Mesendoderm (in vitro differentiated cells): ENCODE data around the gene OGDH.

Experiments used
- DNase-seq: peaks from one replicate; pipeline ENCODE4 v3.0.0; 2013
- H2AK5ac ChIP-seq: 2 replicates; pipeline ENCODE4 v1.6.1; 2013; ENCODE audit warnings: low read length, inconsistent platforms
- H2BK120ac ChIP-seq: 2 replicates; pipeline ENCODE4 v1.6.1; 2013; ENCODE audit warnings: low read depth, mild to moderate bottlenecking, low read length, moderate library complexity, mixed read lengths
- H2BK15ac ChIP-seq: replicated peaks from 2 replicates; pipeline ENCODE4 v1.6.1; 2013; ENCODE audit warnings: low read depth, mild to moderate bottlenecking, moderate library complexity
- H2BK5ac ChIP-seq: 2 replicates; pipeline ENCODE4 v1.6.1; 2013; ENCODE audit warnings: low read length, inconsistent platforms
- H3K18ac ChIP-seq: 2 replicates; pipeline ENCODE4 v1.6.1; 2013; ENCODE audit warnings: mild to moderate bottlenecking, low read length, mixed read lengths
- H3K23ac ChIP-seq: one replicate; pipeline ENCODE4 v1.6.1; 2013; ENCODE audit warnings: low read length
- H3K27ac ChIP-seq: 2 replicates; pipeline ENCODE4 v1.5.1; 2013; ENCODE audit warnings: low read depth, mild to moderate bottlenecking, inconsistent platforms, low read length, moderate library complexity
- H3K27me3 ChIP-seq: 2 replicates; pipeline ENCODE4 v1.6.1; 2013; ENCODE audit warnings: low read length, control low read depth, mild to moderate bottlenecking, inconsistent platforms; ENCODE audit not compliant: insufficient read depth, poor library complexity
- H3K36me3 ChIP-seq: 2 replicates; pipeline ENCODE4 v1.6.1; 2013; ENCODE audit warnings: low read length, inconsistent platforms; ENCODE audit not compliant: control insufficient read depth, insufficient read depth
- H3K4ac ChIP-seq: one replicate; pipeline ENCODE4 v1.6.1; 2013; ENCODE audit warnings: low read depth, mild to moderate bottlenecking, low read length, moderate library complexity
- H3K4me1 ChIP-seq: 2 replicates; pipeline ENCODE4 v1.6.1; 2013; ENCODE audit warnings: low read depth, low read length, inconsistent platforms; ENCODE audit not compliant: control insufficient read depth
- H3K4me2 ChIP-seq: 2 replicates; pipeline ENCODE4 v1.6.1; 2013; ENCODE audit warnings: low read length
- H3K4me3 ChIP-seq: 2 replicates; pipeline ENCODE4 v1.5.1; 2013; ENCODE audit warnings: mild to moderate bottlenecking, low read length
- H3K56ac ChIP-seq: one replicate; pipeline ENCODE4 v1.6.1; 2013; ENCODE audit warnings: low read length
- H3K79me1 ChIP-seq: 2 replicates; pipeline ENCODE4 v1.6.1; 2013; ENCODE audit warnings: low read length, inconsistent platforms
- H3K79me2 ChIP-seq: 2 replicates; pipeline ENCODE4 v1.6.1; 2013; ENCODE audit warnings: mild to moderate bottlenecking, low read length; ENCODE audit not compliant: control insufficient read depth, insufficient read depth
- H3K9ac ChIP-seq: 2 replicates; pipeline ENCODE4 v1.6.1; 2013; ENCODE audit warnings: low read length, inconsistent platforms
- H4K5ac ChIP-seq: one replicate; pipeline ENCODE4 v1.6.1; 2013; ENCODE audit warnings: low read length
- H4K8ac ChIP-seq: one replicate; pipeline ENCODE4 v1.6.1; 2013; ENCODE audit warnings: low read depth, mild to moderate bottlenecking, control low read depth, low read length, moderate library complexity
- WGBS: extraction: QIAGEN DNeasy Blood & Tissue Kit; methylation state at CpG from one replicate; pipeline ENCODE4 v1.1.7; 2013; ENCODE audit warnings: low lambda C conversion rate, missing lambda C conversion rate; ENCODE audit not compliant: insufficient coverage; ENCODE audit errors: extremely low coverage; 5-methylcytosine and 5-hydroxymethylcytosine counted together

OGDH gene

DNA sequence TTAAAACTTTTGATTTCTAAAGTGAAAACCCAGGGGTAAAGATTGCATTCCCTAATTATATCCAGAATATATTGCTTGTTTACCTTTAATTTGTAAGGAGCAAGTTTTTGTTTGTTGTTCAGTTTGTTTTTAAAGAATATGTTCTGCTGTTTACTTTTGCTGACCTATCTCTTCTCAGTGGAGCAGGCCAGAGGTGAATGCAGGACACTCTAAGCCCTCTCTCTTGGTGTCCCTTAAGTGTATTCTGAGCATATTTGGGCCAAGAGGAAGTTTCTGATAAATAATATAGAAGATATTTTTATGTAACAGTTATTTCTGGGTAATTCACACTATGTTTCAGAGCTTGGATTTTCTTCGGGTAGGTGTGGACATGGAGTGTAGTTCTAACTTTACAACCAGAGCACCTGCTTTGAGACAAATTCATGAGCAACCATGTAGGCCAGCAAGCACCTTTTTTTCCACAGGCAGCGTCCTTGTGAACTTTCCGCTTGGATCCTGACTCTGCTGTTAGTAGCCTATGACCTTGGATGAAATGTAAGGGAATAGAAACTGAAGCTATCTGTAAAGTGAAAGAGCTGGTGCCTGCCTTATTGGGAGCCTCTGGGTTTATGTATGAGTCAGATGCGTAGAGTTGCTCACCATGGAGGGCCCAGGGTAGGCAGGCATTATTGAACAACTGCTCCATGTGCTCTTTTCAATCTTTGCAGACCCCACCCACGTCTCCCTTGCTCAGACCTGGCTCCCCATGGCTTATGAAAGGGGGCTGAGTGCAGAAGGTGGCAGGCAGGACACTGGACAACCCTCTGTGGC, 16.1 kb downstream of the OGDH start:
- H3K79me1 ChIP-seq = peaks cover 19% of the 10 kb centered on the region
- peaks cover 2% of the 10 kb centered on the region for H3K36me3 ChIP-seq
- no peak overlapping the region for H3K4me3 ChIP-seq
- H4K5ac ChIP-seq = no peak overlapping the region
- no peaks in the 10 kb centered on the region for H3K4me1 ChIP-seq
- no peak overlapping the region for H2BK15ac ChIP-seq
- H3K4me2 ChIP-seq = no peak overlapping the region
- H3K79me2 ChIP-seq = peaks cover 39% of the 10 kb centered on the region
- no peak overlapping the region for H2BK120ac ChIP-seq
- no peak for DNase-seq
- H3K23ac ChIP-seq = no peak overlapping the region
- H2BK5ac ChIP-seq = no peak overlapping the region
- no peak overlapping the region for H3K56ac ChIP-seq
- no peak overlapping the region for H3K9ac ChIP-seq
- no peak overlapping the region for H3K27ac ChIP-seq
- H2AK5ac ChIP-seq = no peak overlapping the region
- H3K18ac ChIP-seq = no peak overlapping the region
- H4K8ac ChIP-seq = no peak overlapping the region
- WGBS = no CpG with 5 or more reads among the region's 5 CpGs
- no peaks in the 10 kb centered on the region for H3K27me3 ChIP-seq
- H3K4ac ChIP-seq = no peak overlapping the region

DNA sequence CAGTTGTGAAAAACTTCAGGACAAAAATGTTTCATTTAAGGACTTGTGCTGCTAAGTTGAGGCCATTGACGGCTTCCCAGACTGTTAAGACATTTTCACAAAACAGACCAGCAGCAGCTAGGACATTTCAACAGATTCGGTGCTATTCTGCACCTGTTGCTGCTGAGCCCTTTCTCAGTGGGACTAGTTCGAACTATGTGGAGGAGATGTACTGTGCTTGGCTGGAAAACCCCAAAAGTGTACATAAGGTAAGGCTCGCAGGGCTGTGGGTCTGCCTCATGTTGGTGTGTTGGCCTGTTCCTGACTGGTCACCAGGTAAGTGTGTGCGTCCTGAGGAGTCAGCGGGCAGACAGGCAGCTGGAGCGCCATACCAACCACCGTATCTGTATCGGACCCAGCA, 17.9 kb downstream of the OGDH start:
- Histone ChIP-seq H2BK120ac (no peak overlapping the region), H3K79me2 (peaks cover 27% of the 10 kb centered on the region), H4K5ac (no peak overlapping the region), H3K27me3 (no peaks in the 10 kb centered on the region), H3K56ac (no peak overlapping the region), H3K4me2 (no peak overlapping the region), H3K18ac (no peak overlapping the region), H4K8ac (no peak overlapping the region), H3K9ac (no peak overlapping the region), H2BK15ac (no peak overlapping the region), H3K27ac (no peak overlapping the region), H3K79me1 (peaks cover 16% of the 10 kb centered on the region), H3K4me3 (no peak overlapping the region), H3K4me1 (no peaks in the 10 kb centered on the region), H3K36me3 (peaks cover 2% of the 10 kb centered on the region), H3K4ac (no peak overlapping the region), H2BK5ac (no peak overlapping the region), H2AK5ac (no peak overlapping the region), H3K23ac (no peak overlapping the region)
- no CpG with 5 or more reads among the region's 9 CpGs for WGBS
- DNase-seq = no peak

DNA sequence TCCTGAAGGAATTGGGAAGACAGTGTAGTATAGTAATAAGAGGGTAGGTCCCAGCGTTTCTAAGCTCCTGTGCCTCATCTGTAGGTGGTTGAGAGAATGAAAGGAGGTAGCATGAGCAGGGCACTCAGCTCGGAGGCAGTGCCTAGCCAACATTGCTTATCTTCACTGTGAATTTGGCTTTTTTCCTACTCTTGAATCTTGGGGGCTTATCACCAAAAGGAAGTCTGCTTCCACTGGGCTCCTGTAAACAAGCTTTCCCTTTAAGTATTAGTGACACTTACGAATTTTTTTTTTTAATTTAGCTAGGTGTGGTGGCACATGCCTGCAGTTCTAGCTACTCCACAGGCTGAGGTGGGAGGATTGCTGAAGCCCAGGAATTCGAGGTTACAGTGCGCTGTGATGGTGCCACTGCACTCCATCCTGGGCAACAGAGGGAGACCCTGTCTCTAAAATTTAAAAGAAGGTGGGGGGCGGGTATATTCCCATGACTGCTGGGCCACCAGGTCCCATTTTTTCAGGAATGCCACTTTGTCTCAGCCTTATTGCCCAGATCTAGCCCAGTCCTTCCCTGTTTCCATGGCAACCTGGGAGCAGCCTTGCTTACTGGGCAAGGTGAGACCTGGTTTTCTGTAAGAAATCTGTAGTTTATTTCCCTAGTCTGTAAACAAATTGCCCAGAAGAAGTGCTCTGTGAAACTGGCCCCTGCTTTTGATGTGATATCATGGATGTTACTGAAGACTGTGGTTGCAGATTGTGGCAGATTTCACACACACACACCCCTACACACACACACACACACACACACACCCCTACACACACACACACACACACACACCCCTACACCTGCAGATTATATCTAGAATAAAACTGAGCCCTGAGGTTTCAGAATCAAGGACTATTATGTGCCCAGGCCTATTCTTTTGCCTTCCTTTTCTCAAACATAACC, 19.4 kb downstream of the OGDH start:
- Histone ChIP-seq H3K27me3 (no peaks in the 10 kb centered on the region), H3K4me2 (no peak overlapping the region), H3K4me1 (no peaks in the 10 kb centered on the region), H3K27ac (no peak overlapping the region), H3K79me2 (peaks cover 19% of the 10 kb centered on the region), H2BK5ac (no peak overlapping the region), H3K56ac (no peak overlapping the region), H3K4ac (no peak overlapping the region), H4K5ac (no peak overlapping the region), H3K4me3 (no peak overlapping the region), H3K36me3 (peaks cover 2% of the 10 kb centered on the region), H4K8ac (no peak overlapping the region), H3K18ac (no peak overlapping the region), H3K9ac (no peak overlapping the region), H2BK120ac (no peak overlapping the region), H3K23ac (no peak overlapping the region), H2BK15ac (no peak overlapping the region), H2AK5ac (no peak overlapping the region), H3K79me1 (peaks cover 16% of the 10 kb centered on the region)
- peak; percentile 37 for DNase-seq
- no CpG with 5 or more reads among the region's 6 CpGs for WGBS

DNA sequence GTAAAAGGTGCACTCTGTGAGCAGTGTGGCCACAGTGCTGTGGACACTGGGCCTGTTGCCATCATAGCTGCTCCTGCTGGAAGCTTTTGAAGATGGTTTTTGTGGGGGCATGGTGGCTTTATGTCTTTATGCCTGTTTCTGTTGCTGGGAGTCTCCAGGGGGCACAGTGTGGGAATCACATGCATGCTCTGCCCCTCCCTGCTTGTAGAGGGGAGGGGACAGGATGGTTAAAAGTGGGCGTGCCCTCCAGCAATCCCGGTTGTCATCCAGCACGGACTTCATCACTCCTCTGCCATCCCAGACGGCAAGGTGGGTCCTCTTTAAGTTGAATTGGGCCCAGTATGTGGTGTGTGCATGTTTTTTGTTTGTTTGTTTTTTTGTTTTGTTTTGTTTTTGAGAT, 20.2 kb downstream of the OGDH start:
- Histone ChIP-seq H3K9ac (no peak overlapping the region), H3K4me2 (no peak overlapping the region), H4K5ac (no peak overlapping the region), H3K79me2 (peaks cover 14% of the 10 kb centered on the region), H2BK5ac (no peak overlapping the region), H2BK15ac (no peak overlapping the region), H3K23ac (no peak overlapping the region), H3K27ac (no peak overlapping the region), H3K56ac (no peak overlapping the region), H2BK120ac (no peak overlapping the region), H3K4ac (no peak overlapping the region), H3K79me1 (peaks cover 12% of the 10 kb centered on the region), H4K8ac (no peak overlapping the region), H2AK5ac (no peak overlapping the region), H3K4me3 (no peak overlapping the region), H3K4me1 (no peaks in the 10 kb centered on the region), H3K36me3 (peaks cover 2% of the 10 kb centered on the region), H3K18ac (no peak overlapping the region), H3K27me3 (no peaks in the 10 kb centered on the region)
- peak; percentile 37 for DNase-seq
- no CpG with 5 or more reads among the region's 4 CpGs for WGBS

DNA sequence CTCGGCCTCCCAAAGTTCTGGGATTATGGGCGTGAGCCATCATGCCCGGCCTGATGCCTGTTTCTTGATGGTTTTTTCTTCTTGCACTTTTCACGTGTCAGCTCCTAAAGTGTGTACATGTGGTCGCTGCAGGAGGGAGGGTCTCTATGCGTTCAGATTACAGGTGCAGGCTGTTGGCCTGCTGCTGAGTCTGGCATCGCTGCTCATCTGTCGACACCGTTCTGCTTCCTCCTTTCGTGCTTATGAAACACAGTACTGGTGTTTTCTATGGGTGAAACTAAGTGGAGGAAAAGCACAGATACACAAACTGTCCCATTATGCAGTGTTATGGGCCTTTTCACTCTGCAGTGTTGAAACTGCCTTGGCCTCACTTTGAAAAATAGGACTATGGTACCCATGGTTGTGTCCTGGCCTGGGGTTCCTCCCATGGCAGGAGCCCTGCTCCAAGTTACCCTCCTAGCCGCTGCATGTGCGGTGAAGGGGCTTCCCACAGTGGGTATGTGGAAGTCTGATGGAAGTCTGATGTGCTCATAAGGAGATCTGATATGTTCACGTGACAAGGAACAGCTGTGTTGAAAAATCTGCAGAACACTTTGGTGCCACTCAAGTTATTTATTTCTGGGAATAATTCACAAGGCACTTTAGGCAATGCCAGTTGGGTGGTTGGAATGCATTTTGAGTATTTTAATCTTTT, 23.5 kb downstream of the OGDH start:
- no peak for DNase-seq
- Histone ChIP-seq H3K4me2 (no peak overlapping the region), H3K27ac (no peak overlapping the region)

More for the DNA sequence above, 23.5 kb downstream of the OGDH start:
- no peak overlapping the region for H3K4me3 ChIP-seq
- H3K23ac ChIP-seq = no peak overlapping the region
- H2AK5ac ChIP-seq = no peak overlapping the region
- no peak overlapping the region for H4K5ac ChIP-seq
- H2BK5ac ChIP-seq = no peak overlapping the region
- H3K56ac ChIP-seq = no peak overlapping the region
- no peak overlapping the region for H4K8ac ChIP-seq
- H3K18ac ChIP-seq = no peak overlapping the region
- no peaks in the 10 kb centered on the region for H3K4me1 ChIP-seq
- no peak overlapping the region for H3K9ac ChIP-seq
- peaks cover 3% of the 10 kb centered on the region for H3K79me1 ChIP-seq
- no peaks in the 10 kb centered on the region for H3K36me3 ChIP-seq
- no peaks in the 10 kb centered on the region for H3K27me3 ChIP-seq
- no peak overlapping the region for H2BK15ac ChIP-seq
- no peaks in the 10 kb centered on the region for H3K79me2 ChIP-seq
- H3K4ac ChIP-seq = no peak overlapping the region
- no peak overlapping the region for H2BK120ac ChIP-seq
- WGBS = no CpG with 5 or more reads among the region's 13 CpGs
